T-helper 1 cell treated with Interleukin-12 subunit alpha and Interleukin-12 subunit beta and Interleukin-4 antibody, amounts not matched to agents 30 ng/mL and 1 ng/mL, for 36 hours (primary cell): ENCODE measurements around the gene DLGAP3. TPM values are rescaled to one million over a fixed set of nuclear protein-coding genes. Genes with fewer than 3 reads are reported as not detected.
"Not testable (repeated sequence)": the region's sequence is repeated elsewhere in the genome, so short reads cannot be mapped to it uniquely, and the experiment has no call there.

Experiments used
- intact Hi-C: fragments of 100-400 bp; cut with micrococcal nuclease; formaldehyde crosslinking; loops from one replicate; pipeline ENCODE4 v1.15.1; 2024
- total RNA-seq: library from RNA; stranded (reverse); gene quantifications from 2 replicates; pipeline ENCODE4 v1.2.3, GENCODE V29; 2022

Gene DLGAP3
- total RNA-seq, result 0.74 and 1.3 TPM in 2 replicates

GRCh38 chr1:34929497-34929852 lies at the start of gene DLGAP3:
Gene DLGAP3 (minus strand): TSS chr1:34929650. CDS start chr1:34905383, 24,267 bp downstream.
- intact Hi-C loops, result no loop called here

- intact Hi-C loops, result no loop called here
Measured at GRCh38 chr1:34978921-34979320, 49.5 kb upstream of the DLGAP3 start.

- intact Hi-C loops, result no loop called here
Measured at GRCh38 chr1:34977858-34978257, 48.4 kb upstream of the DLGAP3 start.

GRCh38 chr1:34977210-34977471 lies 47.7 kb upstream of the DLGAP3 start:
- intact Hi-C loops, result no loop called here

- intact Hi-C loops, result no loop called here
Measured at GRCh38 chr1:34976384-34977209, 47.1 kb upstream of the DLGAP3 start.

- intact Hi-C loops, result no loop called here
Measured at GRCh38 chr1:34975771-34976170, 46.3 kb upstream of the DLGAP3 start.

- intact Hi-C loops, result no loop called here
Measured at GRCh38 chr1:34975338-34975737, 45.9 kb upstream of the DLGAP3 start.

GRCh38 chr1:34974626-34975025 lies 45.2 kb upstream of the DLGAP3 start:
- intact Hi-C loops, result no loop called here

GRCh38 chr1:34973326-34973725 lies 43.9 kb upstream of the DLGAP3 start:
- intact Hi-C loops, result no loop called here

GRCh38 chr1:34970829-34971228 lies 41.4 kb upstream of the DLGAP3 start:
- intact Hi-C loops, result no loop called here

- intact Hi-C loops, result no loop called here
Measured at GRCh38 chr1:34970220-34970735, 40.8 kb upstream of the DLGAP3 start.

GRCh38 chr1:34968297-34968696 lies 38.8 kb upstream of the DLGAP3 start:
- intact Hi-C loops, result not testable (repeated sequence)

GRCh38 chr1:34967672-34968071 lies 38.2 kb upstream of the DLGAP3 start:
- intact Hi-C loops, result not testable (repeated sequence)

GRCh38 chr1:34965597-34965996 lies 36.1 kb upstream of the DLGAP3 start:
- intact Hi-C loops, result no loop called here

GRCh38 chr1:34950428-34950827 lies 21.0 kb upstream of the DLGAP3 start:
- intact Hi-C loops, result no loop called here

GRCh38 chr1:34948739-34949138 lies 19.3 kb upstream of the DLGAP3 start:
- intact Hi-C loops, result not testable (repeated sequence)

- intact Hi-C loops, result not testable (repeated sequence)
Measured at GRCh38 chr1:34947641-34948314, 18.3 kb upstream of the DLGAP3 start.

GRCh38 chr1:34946211-34946610 lies 16.8 kb upstream of the DLGAP3 start:
- intact Hi-C loops, result no loop called here

- intact Hi-C loops, result not testable (repeated sequence)
Measured at GRCh38 chr1:34941798-34942197, 12.3 kb upstream of the DLGAP3 start.

- intact Hi-C loops, result no loop called here
Measured at GRCh38 chr1:34930702-34931071, 1.2 kb upstream of the DLGAP3 start.

GRCh38 chr1:34929853-34930701 lies 627 bp upstream of the DLGAP3 start:
- intact Hi-C loops, result no loop called here
